HL-60 (cell line): ENCODE measurements around the gene VWA8.

Experiments
- POLR2AphosphoS5 ChIP-seq: IDR thresholded peaks from 2 replicates; pipeline ENCODE4 v1.6.1; 2012; ENCODE audit warnings: low read depth
- TF ChIP-seq, protein P1 (sequence below): IDR thresholded peaks from one replicate; pipeline ENCODE4 v1.5.1; 2011; ENCODE audit warnings: low read length, control low read depth, inconsistent platforms; ENCODE audit not compliant: insufficient read depth

DNA sequence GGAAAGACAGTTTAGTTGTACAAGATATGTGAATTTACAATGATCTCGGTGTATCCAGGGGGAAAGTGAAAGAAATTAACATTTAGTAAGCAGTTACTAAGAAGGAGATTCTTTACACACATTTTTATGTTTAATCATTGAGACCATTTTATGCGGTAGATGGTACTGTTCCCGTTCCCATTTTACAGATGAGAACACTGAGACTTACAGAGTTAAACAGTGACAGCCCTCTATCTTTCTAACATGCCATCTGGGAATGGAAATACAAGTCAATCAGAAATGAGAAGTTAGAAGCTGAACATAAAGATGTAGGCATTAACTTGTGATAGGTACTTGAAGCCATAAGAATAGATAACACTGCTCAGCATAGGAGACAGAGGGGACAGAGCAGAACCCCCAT is 144.9 kb downstream of the VWA8 start:
- TF ChIP-seq, protein P1, sequence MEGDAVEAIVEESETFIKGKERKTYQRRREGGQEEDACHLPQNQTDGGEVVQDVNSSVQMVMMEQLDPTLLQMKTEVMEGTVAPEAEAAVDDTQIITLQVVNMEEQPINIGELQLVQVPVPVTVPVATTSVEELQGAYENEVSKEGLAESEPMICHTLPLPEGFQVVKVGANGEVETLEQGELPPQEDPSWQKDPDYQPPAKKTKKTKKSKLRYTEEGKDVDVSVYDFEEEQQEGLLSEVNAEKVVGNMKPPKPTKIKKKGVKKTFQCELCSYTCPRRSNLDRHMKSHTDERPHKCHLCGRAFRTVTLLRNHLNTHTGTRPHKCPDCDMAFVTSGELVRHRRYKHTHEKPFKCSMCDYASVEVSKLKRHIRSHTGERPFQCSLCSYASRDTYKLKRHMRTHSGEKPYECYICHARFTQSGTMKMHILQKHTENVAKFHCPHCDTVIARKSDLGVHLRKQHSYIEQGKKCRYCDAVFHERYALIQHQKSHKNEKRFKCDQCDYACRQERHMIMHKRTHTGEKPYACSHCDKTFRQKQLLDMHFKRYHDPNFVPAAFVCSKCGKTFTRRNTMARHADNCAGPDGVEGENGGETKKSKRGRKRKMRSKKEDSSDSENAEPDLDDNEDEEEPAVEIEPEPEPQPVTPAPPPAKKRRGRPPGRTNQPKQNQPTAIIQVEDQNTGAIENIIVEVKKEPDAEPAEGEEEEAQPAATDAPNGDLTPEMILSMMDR, result no peak
- no peak for TF ChIP-seq POLR2AphosphoS5
